Heart left ventricle (tissue), 13 donors: ENCODE measurements around the gene HMGB1.

Experiments used
- POLR2A ChIP-seq, 2 donors: fragments of 450-650 bp; IDR thresholded peaks; one replicate each; pipeline ENCODE4 v1.6.1; 2017; ENCODE audit warnings: antibody characterized with exemption in 2 of 2, mild to moderate bottlenecking in 2 of 2, moderate library complexity in 2 of 2
- TF ChIP-seq, protein P1 (sequence below), 12 donors: fragments of 200-600 bp; sonication (generic) in 4 of 12; IDR thresholded peaks; one replicate each; pipeline versions ENCODE4 v1.5.0 to v1.8.0; 2018 to 2022; ENCODE audit warnings: antibody characterized with exemption in 12 of 12, mild to moderate bottlenecking in 5 of 12
- donor health status: ischemic (EF 13 %, LVEDD 7.1; RV severe dilation, severe dysfunction).
- donor health status: DM: no; HTN: yes; CAD: no.
- donor health status: DM: no; HTN: no; CAD: no.
- donor health status: ischemic (EF 25% LVEDD 6.9; RV normal size, moderate dysfunction).
- donor health status: ischemic (EF 25% LVEDD 5.7; RV mildly dilated, moderate dysfunction).
- donor health status: ischemic (EF 35%, LVEDD 5.7; RV mildly dilated, moderate dysfunction).
- donor health status: nonischemic (EF 11% LVEDD 7.7; RV severe dilation, severe dysfunction).
- donor health status: DM: yes; HTN: yes; CAD: no.
- donor health status: PGD.
- donor health status: ischemic (EF 29% LVEDD 5.4; RV normal size, mild dysfunction).
- donor health status: nonischemic (EF 23%, LVEDD 6.1; RV moderate dilation, normal function).

- TF ChIP-seq, protein P1, sequence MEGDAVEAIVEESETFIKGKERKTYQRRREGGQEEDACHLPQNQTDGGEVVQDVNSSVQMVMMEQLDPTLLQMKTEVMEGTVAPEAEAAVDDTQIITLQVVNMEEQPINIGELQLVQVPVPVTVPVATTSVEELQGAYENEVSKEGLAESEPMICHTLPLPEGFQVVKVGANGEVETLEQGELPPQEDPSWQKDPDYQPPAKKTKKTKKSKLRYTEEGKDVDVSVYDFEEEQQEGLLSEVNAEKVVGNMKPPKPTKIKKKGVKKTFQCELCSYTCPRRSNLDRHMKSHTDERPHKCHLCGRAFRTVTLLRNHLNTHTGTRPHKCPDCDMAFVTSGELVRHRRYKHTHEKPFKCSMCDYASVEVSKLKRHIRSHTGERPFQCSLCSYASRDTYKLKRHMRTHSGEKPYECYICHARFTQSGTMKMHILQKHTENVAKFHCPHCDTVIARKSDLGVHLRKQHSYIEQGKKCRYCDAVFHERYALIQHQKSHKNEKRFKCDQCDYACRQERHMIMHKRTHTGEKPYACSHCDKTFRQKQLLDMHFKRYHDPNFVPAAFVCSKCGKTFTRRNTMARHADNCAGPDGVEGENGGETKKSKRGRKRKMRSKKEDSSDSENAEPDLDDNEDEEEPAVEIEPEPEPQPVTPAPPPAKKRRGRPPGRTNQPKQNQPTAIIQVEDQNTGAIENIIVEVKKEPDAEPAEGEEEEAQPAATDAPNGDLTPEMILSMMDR (IDR thresholded peaks at IDR 0.05), result no peak
- no peak for TF ChIP-seq POLR2A (IDR thresholded peaks at IDR 0.05)
Measured at GRCh38 chr13:30479883-30480219, 14.1 kb upstream of the HMGB1 start.
